GM19324 (cell line): ENCODE measurements around the gene CIP2A.
"Not testable (repeated sequence)": the region's sequence is repeated elsewhere in the genome, so short reads cannot be mapped to it uniquely, and the experiment has no call there.

Source experiments
- ATAC-seq: cut with Tn5 transposase; IDR thresholded peaks from one replicate; pipeline ENCODE4 v1.9.1; 2021; ENCODE audit warnings: mild to moderate bottlenecking, moderate library complexity; ENCODE audit not compliant: unreplicated experiment, low FRiP score

CIP2A gene

DNA sequence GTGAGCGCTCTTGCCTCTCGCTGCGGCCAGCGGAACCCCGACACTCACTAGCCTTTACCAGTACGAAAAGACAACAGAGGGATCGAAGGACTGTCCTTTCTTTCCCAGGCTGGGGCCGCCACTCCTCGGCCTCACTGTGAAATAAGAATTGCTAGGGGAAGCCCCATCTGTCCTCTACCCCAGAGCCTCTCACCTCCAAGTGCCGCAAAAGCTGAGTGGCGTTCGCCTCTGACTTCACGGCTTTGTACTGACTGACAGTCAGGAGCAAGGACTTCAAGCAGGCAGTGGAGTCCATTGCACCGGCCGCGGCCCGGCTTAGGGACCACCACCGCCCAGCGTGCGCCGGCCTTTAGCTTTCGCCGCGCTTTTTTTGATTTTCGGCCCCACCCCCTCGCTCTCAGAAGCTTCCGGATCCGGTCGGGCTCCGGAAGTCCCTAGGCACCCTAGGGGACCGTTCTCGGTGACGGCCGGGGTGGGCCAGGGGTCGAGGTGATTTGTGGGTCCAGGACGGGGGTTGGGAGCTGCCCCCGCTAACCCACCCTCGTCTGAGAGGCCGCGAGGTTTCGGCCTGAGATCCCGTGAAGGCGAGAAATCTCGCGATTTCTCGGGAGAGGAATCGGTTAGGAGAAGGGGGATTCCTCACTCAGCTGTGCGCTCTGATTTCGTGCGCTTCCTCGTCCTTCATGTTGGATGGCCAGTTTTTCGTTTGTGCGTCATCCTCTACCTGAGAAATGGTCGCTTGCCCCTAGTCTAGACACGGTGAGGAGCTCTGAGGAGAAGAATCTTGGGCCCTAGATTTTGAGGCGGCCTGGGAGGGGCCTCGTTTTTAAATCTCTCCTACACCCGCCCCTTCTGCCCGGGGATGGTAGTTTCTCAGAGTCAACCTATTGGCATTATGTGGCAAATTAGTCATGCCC, at the start of gene CIP2A, which contains the start of gene DZIP3:
CIP2A (minus strand) TSS at position 358 of the 917 bp plus-strand sequence; CDS start at position 295, 63 bp downstream.
DZIP3 (plus strand) TSS at position 642 of the 917 bp plus-strand sequence. CDS start 15,685 bp downstream, outside the sequence.
- peak; percentile 97 for ATAC-seq

DNA sequence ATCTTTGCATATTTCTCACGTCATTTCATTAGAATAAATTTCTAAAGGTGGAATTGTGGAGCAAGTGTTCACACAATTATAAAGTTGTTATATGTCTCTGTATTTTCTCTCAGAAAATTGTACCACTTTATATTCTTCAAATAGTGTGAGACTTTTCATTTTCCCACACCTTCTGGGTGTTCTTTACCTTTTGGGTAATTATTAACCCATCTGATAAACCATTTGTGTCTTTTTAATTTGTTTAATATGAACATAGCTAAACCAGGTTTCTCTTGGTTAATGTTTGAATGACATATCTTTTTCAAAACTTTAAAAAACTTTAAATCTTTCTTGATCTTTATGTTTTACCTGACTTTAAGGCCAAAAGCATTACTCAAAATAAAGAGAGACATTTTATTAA, 40.7 kb upstream of the CIP2A start:
- no peak for ATAC-seq

GRCh38 chr3:108623504-108623903, 34.3 kb upstream of the CIP2A start:
- no peak for ATAC-seq

DNA sequence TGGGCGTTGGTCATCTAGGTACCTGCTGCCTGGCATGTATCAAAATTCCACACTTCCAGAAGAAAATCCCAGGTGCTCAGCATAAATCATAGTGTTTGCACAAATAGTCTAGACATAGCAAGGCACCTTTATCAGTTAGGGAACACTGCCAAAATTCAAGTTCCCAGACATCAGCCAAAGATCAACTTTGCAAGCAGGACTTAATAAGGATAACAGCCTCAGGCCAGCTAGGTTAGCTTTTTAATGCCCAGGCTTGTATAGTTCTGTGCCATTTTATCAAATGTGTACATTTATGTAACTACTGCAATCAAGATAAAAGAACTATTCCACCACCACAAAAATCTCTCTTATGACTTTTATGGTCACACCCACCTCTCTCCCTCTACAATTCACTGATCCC, 31.0 kb upstream of the CIP2A start:
- no peak for ATAC-seq

DNA sequence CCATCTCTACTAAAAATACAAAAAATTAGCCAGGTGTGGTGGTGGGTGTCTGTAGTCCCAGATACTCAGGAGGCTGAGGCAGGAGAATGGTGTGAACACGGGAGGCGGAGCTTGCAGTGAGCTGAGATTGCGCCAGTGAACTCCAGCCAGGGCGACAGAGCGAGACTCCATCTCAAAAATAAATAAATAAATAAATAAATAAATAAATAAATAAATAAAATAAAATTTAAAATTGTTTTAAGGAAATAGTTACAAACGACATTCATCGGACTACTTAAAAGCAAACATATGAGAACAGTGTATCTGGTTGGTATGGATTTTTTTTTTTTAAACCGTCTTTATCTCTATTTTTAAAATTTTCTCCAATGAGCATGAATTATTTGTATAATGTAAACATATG, 26.9 kb upstream of the CIP2A start:
- not testable (repeated sequence) for ATAC-seq

GRCh38 chr3:108610651-108611050, 21.4 kb upstream of the CIP2A start:
- ATAC-seq: no peak

GRCh38 chr3:108608750-108609149, 19.5 kb upstream of the CIP2A start:
- ATAC-seq: no peak

DNA sequence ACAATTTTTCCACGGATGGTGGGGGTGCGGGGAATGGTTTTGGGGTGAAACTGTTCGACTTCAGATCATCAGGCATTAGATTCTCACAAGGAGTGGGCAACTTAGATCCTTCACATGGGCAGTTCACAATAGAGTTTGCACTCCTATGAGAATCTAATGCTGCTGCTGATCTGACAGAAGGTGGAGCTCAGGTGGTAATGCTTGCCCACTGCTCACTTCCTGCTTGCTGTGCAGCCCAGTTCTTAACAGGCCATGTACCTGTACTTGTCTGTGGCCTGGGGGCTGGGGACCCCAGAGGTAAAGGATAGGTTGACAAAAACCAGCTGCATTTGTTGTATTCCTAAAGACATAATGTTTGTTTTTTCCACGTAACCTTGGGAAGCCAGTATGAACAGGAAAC, 16.3 kb upstream of the CIP2A start:
- ATAC-seq: no peak

DNA sequence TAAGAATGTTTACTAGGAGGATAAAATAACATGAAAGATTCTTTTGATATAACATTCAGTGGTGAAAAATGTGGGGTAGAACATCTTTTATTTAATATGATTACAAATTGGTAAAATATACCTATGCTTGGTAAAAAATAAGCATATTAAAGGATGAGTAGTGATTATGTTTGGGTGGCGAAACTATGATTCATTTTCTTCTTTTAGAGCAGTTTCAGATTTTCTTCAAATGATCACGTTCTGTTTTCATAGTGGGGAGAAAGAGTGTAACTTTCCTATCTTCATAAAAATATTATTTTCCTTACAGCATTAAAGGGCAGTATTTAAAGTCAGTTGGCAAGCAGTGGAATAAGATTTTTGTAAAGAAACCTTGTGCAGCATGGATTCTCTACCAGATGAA, 15.8 kb upstream of the CIP2A start:
- no peak for ATAC-seq

DNA sequence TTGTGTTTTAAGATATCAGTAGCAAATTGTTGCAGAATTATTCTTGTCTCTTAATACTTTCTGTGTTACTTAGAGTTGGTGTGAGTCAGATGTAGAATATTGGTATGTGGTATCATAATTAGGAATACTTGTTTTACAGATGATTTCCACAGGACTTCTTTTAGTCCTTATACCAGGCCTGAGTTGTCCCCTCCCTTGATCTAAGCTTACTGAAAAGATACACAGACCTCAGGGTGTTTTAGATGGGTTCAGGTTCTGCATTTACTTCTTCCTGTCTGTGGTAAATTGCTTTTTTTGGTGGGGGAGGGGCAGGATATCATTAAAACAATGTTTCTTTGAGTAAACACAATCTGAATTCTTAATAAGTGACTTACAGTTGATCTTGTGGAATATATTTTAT, 14.5 kb upstream of the CIP2A start:
- no peak for ATAC-seq

- no peak for ATAC-seq
Observed at GRCh38 chr3:108602935-108603294, 13.7 kb upstream of the CIP2A start.

- ATAC-seq: no peak
Observed at GRCh38 chr3:108602249-108602934, 13.2 kb upstream of the CIP2A start.

- ATAC-seq: no peak
Observed at GRCh38 chr3:108599677-108600409, 10.6 kb upstream of the CIP2A start.

DNA sequence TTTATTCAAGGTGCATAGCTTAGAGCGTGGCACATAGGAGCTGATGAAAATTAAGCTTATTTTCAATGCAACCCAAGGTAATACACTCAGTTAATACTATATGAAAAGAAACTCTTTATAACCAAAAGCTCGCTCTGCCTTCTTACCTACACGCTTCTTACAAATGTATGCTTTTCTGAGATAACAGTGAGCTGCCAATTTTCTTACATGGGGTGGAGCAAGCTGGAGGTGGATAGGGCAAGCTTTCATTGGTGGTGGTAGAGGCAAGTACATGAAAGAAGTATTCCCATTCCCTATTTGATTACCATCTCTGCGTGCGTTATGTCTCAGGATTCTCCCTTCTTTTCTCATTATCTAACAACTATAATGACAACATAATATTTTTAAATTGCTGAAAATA, 9.1 kb upstream of the CIP2A start:
- no peak for ATAC-seq

DNA sequence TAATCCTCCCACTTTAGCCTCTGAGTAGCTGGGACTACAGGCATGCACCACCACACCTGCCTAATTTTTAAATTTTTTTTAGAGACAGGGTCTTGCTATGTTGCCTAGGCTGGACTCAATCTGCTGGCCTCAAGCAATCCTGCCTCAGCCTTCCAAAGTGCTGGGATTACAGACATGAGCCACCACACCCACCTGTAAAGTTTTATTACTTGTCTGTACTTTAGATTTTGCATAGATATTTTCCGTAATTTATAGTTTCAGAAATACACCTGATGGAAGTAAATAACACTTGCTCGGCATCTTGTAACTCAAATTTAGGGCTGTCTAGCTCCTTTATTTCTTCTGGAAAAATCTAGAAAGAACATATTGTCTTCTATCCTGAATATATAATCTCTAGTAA, 6.1 kb upstream of the CIP2A start:
- ATAC-seq: no peak

- ATAC-seq: no peak
Observed at GRCh38 chr3:108590460-108590859, 1.2 kb upstream of the CIP2A start.

GRCh38 chr3:108589998-108590323, 723 bp upstream of the CIP2A start:
- ATAC-seq: no peak

DNA sequence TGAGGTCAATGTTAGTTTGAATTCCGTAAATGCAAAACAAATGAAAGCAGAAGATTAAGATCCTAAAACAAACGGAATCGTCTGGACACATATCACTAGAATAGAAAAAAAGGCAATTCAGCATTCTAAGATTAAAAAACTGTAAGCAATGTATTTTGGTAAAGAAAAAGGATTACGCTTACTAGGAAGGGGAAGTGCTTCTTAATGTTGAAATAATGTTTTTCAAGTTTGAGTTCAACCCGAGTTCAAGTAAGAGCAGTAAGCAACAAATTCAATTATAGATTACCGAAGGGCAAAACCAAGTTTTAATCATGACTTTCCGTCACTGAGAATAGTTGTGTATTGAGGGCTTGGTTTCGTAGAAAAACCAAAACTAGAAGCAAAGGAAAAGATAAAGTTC, 637 bp downstream of the CIP2A start:
- ATAC-seq: no peak

DNA sequence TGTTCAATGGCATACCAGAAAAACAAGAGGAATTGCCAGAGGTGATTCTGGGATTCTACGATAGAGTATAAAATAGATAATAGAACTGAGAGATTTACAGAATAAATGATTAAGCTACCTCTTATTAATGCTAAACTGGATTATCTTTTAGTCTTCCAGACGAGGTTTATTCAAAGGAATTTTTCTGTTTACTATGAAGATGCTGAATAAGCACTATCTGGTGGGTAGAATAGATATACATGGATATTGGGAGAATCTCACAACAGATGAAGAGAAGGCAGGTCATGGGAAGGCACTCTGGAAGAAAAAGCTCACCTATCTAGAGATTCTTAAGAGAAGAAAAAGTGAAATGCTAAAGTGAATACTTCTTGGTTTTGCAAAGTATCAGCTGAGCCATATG, 11.2 kb downstream of the CIP2A start:
- ATAC-seq: no peak

DNA sequence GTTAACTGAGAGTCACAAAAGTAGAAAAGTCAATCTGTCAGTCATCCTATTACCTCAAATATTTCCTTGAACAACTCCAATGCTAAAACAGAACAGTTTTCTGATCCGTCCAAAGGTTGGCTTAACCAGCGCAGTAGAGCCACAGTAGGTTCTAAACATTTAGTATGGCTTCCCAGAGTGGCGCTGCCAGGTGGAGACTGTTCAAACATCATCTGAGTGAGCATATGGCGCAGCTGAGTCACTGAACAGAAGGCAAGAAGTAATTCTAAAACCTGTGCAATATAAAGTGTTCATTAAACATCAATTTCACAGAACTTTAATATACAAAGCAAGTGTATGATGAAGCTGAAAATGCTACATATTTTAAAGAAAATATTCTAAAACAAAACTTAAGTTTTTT, 19.9 kb downstream of the CIP2A start:
- ATAC-seq: no peak

DNA sequence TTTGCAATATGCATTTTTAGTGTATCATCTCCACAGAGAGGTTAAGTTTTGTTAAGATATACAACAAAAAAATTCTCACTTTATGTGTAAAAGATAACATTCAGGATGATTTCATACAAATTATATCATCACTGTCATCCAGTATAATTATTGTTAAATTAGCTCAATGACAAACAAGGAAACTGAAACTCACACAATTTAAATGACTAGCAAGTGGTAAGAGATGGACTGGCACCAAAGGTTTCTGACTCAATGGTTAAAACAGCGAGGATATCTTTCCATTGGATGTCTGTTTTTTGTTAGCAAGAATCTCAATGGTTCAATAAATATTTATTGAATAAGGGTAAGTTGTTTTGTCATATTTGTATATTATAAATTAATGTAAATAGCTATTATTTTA, 22.6 kb downstream of the CIP2A start:
- no peak for ATAC-seq
